IPS-NIHi7 (cell line): Measurements from ENCODE around the gene RASSF8.

Experiments
- DNase-seq: peaks from one replicate; pipeline ENCODE4 v3.0.0; 2012; ENCODE audit warnings: mixed read lengths; ENCODE audit errors: extremely low spot score

The RASSF8 gene

DNA sequence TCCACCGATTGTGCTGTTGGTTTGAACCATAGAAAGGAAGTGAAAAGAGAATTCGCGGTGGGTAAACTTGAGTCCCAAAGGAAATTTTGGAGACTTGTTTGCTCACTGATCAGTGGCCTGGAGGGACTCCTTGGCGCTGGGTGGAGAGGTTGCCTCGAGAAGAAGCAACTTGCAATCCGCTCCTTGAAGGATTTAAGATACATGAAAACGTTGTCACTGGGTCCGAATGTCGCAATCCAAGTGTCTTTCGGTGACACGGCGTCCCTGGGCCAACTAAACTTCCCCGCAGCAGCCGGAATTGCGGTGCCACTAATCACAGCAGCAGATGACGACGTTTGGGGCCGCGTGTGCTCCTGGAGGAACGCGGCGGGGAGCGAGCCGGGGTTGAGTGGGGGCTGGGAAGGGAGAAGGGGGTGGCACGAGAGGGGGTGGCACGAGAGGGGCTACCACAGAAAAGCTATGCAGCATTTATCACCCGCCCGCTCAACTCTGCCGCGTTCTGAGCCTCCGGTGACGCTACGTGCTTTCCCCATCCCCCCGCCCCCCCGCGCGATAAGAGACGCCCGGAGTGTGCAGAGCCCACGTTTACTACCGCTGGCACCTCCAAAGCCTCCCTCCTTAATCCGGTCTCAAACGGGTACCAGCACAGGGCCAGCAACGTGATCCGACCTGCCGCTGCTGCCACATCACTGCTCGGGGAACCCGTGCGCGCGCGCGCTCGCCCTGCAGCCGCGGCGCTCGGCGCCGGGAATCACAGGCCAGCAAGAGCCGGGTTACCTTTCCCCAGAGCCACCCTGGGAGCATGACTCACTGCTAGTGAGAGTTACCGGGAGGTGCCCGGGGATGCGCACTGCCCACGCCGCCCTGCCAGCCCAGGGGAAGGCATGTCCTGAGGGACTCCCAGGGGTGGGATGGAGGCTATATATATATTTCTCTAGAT, 167.2 kb downstream of the RASSF8 start:
- peak; percentile 79 for DNase-seq

DNA sequence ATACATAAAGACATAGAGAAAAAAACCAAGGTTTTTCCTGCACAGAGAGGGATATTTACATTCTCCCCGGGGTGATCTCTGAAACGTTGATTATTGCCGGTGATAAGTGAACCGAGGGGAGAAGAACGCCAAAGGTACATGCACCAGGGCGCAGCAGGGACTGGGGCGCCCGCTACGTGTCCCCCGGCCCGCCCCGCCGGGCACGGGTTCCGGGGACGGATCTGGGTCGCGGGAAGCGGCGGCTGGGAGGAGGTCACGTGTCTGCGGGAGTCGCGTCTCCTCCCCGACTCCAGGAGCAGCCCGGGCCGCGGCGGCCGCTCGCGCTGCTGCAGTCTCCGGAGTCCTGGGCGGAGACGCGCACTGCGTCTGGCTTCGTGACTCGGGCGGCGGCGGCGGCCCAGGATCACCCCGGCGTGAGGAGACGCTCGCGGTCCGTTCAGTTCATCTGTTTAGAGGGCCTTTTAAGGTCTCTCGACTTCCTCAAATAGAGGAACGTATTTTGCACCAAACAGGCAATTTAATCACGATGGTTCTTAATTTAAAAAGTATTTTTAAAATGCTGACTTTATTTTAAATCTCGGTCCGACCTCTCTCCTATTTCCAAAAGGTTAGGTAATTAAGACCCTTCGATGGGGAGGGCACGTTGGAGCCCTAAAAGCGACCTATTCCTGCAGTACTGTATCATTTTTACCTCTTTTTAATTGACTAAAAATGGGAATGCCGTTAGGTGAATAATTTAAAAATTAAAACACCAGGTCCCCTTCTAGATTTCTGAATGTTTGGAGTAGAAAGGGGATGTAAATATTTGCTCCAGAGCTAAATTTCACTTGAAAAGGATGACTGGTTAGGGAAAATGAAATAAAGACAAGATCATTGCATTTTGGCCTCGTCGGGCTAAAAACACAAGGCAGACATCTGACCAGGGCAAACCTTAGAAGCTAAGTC, 168.1 kb downstream of the RASSF8 start:
- peak; percentile 90 for DNase-seq

DNA sequence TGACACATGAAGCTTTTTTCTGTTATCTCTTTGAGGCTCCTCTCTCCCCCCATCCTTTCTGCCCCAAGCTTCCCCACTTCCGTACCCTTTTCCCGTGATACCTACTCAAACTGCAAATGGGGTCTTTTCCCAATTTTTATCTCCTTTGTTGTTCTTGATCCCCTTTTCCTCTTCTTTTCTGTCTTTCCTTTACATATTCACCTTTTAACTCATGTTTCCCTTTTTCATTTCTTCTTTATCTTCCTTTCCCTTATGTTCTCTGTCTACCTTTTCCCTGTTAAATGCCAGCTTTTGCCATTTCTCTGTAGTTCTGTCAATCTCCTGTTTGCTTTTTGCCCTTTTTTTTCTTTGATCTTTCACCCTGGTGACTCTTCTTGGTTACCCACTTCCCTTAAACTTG, 168.9 kb downstream of the RASSF8 start:
- no peak for DNase-seq

DNA sequence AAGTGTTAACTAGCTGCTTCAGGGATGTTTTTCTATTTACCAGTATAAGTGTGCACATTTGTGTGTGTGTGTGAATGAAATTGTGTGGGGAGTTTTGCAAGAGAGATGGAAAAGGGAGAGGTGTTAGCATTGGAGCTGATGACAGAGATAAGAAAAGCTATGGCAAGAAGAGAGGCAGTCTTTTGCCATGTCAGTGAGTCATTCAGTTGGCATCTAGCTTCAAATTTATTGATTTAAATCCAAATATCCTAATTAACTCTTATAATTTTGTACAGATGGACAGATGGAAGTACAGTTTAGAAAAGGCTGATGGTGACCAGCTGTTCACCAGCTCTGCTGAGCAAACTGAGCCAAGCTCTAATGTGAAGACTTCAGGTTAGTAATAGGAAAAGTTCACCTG, 169.7 kb downstream of the RASSF8 start:
- no peak for DNase-seq
